GM19452 (cell line): ENCODE measurements around the gene UPB1.

Experiments
- ATAC-seq: cut with Tn5 transposase; IDR thresholded peaks from one replicate; pipeline ENCODE4 v1.9.1; 2021; ENCODE audit not compliant: unreplicated experiment

UPB1 gene

GRCh38 chr22:24503137-24503842 is 8.2 kb downstream of the UPB1 start:
- ATAC-seq = no peak

- ATAC-seq = no peak
Measured at GRCh38 chr22:24503843-24504338, 8.8 kb downstream of the UPB1 start.

- no peak for ATAC-seq
Measured at GRCh38 chr22:24504540-24504939, 9.4 kb downstream of the UPB1 start.

GRCh38 chr22:24504956-24505736 is 10.0 kb downstream of the UPB1 start:
- no peak for ATAC-seq

DNA sequence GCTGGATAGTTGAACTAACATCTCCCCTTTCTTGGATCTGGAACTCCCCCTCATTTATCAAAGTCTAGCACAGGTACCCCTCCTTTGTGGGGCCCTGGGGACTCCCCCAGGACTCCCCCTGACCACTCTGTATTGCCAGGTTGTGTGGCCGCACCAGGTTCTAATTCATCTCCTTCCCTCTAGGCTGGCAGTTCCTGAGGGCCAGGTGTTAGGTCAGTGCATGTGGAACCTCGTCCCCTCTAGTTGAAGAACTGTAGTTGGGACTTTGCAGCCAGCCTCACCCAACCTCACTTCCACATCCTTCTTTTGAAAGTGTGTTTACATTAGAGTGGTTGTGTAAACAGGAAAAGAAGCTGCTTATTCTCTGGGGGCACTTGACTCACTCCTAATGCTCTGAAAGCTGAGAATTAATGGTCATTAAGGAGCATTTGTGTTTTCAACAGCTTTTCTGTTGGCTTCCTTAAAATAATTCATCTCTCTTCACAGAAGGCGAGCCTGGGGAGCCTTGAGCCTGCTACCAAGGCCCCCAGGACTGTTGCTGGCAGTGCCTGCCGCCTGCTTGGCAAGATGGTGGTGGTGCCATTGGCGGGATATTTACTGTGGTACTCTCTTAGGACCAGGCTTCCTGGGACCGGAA is 11.8 kb downstream of the UPB1 start:
- ATAC-seq = no peak

DNA sequence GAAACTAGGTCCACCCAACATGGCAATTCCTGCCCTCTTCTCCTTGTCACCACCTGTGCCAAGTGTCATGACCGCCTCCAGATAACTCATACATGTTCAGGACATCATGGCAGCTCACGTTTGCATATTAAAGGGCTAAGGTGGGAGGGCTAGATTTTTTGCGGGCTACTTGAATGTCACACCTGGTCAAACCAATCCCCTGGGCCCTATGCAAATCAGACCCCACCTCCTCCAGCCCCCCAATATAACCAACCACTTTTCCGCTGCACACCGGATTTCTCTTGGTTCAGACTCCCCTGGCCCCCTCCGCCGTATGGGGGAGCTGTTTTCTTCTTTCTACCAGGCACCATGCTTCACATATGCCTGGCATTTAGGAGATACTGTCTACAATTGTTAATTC is 12.6 kb downstream of the UPB1 start:
- ATAC-seq = no peak

DNA sequence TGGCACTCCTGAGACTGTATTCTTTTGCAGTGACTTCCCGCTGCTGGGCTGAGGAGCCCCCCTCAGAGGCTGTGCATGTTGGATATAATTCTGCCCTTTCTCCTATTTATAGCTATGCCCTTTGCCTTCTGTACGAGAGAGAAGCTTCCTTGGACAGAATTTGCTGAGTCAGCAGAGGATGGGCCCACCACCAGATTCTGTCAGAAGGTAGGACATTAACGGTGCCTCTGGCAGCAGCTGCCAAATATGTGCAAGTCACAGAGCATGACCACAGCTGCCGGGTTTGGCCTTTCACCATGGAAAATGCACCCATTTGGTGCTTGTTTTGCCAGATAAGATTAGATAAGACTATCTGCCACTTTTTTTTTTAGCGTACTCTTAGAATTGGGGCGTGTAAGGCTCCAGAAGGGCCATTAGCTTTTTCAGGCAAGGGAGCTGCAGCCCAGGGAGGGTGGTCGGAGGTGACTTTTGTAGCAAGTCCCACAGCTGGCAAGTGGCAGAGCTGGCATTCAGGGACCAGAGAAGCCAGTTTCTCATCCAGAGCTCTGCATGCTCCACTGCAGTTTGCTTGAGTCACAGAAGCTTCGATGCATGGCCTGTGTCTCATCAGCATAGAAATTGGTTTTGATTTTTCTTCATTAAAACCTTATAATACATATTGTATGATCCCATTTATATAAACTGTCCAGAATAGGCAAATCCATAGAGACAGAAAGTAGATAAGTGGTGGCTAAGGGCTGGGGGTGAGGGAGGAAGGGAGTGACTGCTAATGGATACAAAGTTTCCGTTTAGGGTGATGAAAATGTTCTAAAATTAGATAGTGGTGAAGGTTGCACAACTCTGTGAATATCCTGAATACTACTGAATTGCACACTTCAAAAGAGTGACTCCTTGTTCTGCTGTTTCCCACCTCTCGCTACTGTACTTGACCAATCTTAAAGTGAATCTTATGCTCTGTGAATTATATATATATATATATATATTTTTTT is 15.8 kb downstream of the UPB1 start:
- ATAC-seq = no peak

DNA sequence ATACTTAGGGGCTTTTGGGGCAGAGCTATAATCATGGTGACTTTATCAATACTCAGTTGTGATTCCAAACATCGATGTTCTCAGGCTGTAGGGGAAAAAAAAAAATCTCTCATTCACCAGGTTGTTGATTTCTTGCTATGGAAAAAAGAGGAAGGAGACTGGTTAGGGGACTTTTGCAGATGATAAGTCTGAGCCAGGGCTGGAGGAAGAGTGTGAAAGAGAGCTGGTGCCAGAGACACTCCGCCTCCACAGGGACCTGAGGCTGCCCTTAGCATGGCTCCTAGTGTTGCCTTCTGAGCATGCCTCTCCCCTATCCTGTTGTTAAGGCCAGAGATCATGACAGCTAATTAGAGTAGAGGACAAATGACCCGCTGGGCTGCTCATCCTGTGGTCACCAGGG is 16.9 kb downstream of the UPB1 start:
- ATAC-seq = no peak

DNA sequence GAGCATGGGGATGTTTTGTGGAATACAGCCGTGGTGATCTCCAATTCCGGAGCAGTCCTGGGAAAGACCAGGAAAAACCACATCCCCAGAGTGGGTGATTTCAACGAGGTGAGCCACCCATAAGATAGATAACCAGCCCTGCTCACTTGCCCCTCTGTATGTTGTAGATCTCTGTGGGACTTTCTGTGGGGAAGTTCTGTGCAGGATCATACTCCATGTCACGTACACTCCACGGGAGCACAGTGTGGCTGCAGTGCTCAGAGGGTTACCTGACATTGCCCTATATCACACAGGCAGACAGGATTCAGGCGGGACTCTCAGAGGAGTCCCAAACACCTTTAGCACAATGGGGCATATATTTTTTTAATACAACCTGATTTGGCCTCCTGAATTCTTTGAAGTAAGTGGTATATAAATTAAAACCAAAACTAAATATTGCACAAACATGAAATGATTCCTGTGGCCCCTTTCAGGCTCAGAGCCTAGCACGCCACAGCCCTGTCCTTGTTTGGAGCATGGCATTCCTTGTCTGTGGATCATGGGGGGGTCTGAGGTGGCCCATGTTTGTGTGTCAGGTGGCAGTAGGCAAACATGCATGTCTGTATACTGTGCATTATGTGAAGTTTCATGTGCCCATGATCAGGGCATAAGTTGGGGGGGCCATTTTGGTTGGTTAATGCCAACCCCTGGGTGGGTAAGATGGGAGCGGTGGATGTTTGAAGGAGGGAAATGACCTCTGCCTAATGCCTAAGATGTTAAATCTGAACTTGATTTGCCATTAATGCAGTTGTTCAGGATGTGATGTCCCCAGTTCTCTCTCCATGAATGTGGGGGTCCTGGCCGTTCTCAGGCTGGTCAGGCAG is 18.5 kb downstream of the UPB1 start:
- ATAC-seq = no peak

DNA sequence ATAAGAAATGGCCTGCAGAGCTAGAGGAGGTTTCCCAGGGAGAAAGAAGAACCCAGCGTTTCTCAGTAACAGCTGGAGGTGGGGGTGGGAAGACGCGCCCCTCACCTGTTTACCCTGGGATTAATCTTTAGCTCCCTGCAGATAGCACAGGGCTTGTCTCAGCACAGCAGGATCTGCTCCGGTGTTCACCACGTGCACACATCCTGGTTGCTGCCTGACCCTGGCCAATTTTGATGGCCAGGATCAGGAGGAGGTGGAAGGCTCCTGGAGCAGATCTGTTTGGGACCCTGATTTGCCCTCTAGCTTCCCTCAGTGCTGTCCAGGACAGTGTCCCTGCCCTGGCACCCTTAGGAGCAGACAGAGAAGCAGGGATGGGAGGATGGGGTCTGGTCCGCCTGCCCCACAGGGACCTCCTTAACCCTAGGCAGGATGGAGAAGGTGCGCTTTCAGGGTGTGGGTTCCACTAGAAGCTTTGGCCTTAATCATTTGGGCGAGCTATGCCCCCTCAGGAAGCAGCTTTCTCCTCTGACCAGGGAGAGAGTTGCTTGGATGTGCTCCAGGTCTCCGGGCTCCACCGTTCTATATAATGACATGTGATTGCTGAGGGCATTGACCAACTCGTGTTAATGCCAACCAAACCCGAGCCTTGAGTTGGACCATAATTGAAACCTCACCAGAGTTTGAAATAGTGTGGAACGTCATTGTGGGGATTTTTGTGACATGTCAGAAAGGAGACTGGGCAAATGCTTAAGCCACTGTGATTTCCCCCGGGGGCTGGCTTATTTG is 19.3 kb downstream of the UPB1 start:
- ATAC-seq = no peak

GRCh38 chr22:24515027-24515338 is 19.9 kb downstream of the UPB1 start:
- no peak for ATAC-seq

GRCh38 chr22:24516301-24516737 is 21.2 kb downstream of the UPB1 start:
- no peak for ATAC-seq

GRCh38 chr22:24517446-24517845 is 22.3 kb downstream of the UPB1 start:
- ATAC-seq = no peak

- ATAC-seq = no peak
Measured at GRCh38 chr22:24518228-24518627, 23.1 kb downstream of the UPB1 start.

DNA sequence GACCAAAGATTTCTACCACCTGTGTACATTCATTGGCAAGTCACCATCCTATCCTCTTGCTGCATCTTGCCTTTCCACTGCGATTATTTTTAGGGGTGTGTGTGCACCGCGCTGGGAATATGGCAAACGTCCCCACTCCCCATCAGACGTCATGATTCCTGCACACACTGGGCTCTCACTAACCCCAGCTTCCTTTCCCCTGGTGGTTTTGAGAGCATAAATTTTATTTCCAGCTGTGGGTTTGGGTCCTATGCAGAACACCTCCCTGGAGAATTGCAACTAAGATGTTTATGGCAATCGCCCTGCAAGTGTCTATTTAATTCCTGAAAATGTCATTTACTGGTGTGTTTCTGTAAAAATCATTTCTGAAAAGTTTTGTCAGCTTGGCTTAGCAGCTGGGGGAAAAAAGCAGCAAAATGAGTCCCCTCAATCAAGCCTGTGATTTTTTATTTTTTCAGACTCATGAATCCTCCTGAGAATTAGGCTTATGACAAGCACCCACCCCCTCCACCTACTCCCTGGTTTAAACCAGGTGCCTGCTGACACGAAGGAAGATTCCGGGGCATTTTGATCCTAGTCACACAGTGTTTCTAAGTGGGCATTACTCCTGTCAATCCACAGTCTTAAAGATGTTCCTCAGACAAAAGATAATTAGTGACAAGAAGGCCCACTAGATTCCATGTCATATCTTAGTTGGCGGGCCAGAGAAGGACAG is 23.8 kb downstream of the UPB1 start:
- ATAC-seq = no peak

- ATAC-seq = no peak
Measured at GRCh38 chr22:24519496-24519895, 24.4 kb downstream of the UPB1 start.

GRCh38 chr22:24521791-24522245 is 26.7 kb downstream of the UPB1 start:
- no peak for ATAC-seq

- no peak for ATAC-seq
Measured at GRCh38 chr22:24523873-24524272, 28.7 kb downstream of the UPB1 start.
